ENCODE results near the gene SLC25A11.

Gene SLC25A11

GRCh38 chr17:4893272-4893671 is 46.6 kb downstream of the SLC25A11 start:
- H3K4me3 Mint-ChIP-seq = no peak overlapping the region
- no peak overlapping the region for H3K27ac Mint-ChIP-seq
- peaks cover 20% of the 10 kb centered on the region for H3K36me3 Mint-ChIP-seq (ENCODE audit: low read depth)
- H3K27me3 Mint-ChIP-seq (ENCODE audit: low read depth) = no peaks in the 10 kb centered on the region
- H3K9me3 Mint-ChIP-seq = no peaks in the 10 kb centered on the region
- H3K4me1 Mint-ChIP-seq (ENCODE audit: low read depth) = no peaks in the 10 kb centered on the region

DNA sequence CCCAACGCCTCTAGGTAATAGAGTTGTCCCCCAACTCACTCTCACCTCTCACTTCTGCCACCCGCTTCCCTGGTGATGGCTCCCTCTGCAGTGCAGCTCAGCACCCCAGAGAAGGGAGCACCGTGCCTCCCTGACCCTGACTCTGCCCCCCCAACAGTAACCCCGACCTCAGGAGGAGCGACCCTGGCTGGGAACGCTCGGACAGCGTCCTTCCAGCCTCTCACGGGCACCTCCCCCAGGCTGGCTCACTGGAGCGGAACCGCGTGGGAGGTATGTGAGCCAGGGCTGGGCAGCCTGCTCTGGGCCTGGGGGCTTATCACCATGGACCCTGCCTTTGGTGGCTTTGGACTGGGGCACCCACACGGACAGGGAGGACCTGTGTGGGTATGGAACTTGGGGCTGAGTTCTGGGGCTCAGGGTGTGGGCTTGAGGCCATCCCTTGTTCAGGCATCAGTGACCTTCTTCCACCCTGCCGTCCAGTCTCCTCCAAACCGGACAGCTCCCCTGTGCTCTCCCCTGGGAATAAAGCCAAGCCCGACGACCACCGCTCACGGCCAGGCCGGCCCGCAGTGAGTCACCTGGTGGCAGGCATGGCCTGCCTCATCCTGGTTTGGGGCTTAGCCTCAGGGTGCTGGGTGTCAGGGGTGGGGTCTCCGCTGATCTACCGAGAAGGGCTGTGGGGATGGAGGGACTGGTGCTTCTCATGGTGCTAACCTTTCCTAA is 47.2 kb downstream of the SLC25A11 start:
- no peak overlapping the region for H3K4me3 Mint-ChIP-seq
- H3K4me1 Mint-ChIP-seq (ENCODE audit: low read depth) = no peaks in the 10 kb centered on the region
- H3K9me3 Mint-ChIP-seq = no peaks in the 10 kb centered on the region
- H3K27ac Mint-ChIP-seq = no peak overlapping the region
- no peaks in the 10 kb centered on the region for H3K27me3 Mint-ChIP-seq (ENCODE audit: low read depth)
- H3K36me3 Mint-ChIP-seq (ENCODE audit: low read depth) = peaks cover 20% of the 10 kb centered on the region

DNA sequence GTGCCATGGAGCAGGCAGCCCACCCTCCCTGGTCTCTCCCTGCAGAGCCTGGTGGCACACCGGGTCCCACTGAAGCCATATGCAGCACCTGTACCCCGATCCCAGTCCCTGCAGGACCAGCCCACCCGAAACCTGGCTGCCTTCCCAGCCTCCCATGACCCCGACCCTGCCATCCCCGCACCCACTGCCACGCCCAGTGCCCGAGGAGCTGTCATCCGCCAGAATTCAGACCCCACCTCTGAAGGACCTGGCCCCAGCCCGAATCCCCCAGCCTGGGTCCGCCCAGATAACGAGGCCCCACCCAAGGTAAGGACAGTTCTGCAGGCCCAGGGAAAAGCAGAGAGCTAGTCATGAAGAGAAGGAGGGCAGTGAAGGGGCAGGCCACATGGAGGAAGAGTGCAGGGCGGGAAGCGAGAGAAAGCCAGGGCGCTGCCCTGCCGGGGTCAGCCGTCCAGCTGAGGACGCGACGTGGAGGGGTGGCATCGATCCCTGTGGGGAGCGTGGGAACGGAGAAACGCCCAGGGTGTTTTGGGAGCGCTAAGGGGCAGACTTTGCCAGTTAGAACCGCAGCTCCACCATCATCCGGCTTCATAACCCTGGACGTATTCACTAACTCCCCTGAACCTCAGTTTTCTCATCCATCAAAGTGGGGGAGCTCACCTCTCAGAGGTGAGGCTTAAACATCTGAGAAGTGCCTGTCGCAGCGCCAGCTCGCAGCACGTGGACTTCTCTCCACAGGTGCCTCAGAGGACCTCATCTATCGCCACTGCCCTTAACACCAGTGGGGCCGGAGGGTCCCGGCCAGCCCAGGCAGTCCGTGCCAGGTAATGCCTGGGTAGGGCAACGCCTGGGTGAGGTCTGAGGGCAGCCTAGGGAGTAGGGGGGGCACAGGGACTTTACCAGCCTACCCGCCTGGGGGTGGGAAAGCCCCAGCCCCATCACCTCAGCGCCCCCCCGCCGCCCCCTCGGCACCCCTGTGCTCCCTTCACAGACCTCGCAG is 48.1 kb downstream of the SLC25A11 start:
- no peaks in the 10 kb centered on the region for H3K27me3 Mint-ChIP-seq (ENCODE audit: low read depth)
- H3K36me3 Mint-ChIP-seq (ENCODE audit: low read depth) = peaks cover 24% of the 10 kb centered on the region
- no peaks in the 10 kb centered on the region for H3K9me3 Mint-ChIP-seq
- no peak overlapping the region for H3K4me3 Mint-ChIP-seq
- no peak overlapping the region for H3K27ac Mint-ChIP-seq
- no peaks in the 10 kb centered on the region for H3K4me1 Mint-ChIP-seq (ENCODE audit: low read depth)

DNA sequence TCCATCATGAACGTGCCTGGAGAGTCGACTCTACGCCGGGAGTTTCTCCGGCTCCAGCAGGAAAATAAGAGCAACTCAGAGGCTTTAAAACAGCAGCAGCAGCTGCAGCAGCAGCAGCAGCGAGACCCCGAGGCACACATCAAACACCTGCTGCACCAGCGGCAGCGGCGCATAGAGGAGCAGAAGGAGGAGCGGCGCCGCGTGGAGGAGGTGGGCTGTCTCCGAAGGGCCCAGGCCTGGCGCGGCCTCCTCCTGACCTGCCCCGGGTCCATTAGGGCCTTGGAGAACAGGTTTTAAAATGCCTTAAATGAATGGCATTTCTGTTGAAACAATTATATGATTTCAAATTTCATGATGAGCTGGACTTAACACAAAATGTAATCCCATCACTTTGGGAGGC is 52.3 kb downstream of the SLC25A11 start:
- H3K36me3 Mint-ChIP-seq (ENCODE audit: low read depth) = peaks cover 32% of the 10 kb centered on the region
- no peak overlapping the region for H3K4me3 Mint-ChIP-seq
- no peaks in the 10 kb centered on the region for H3K27me3 Mint-ChIP-seq (ENCODE audit: low read depth)
- no peaks in the 10 kb centered on the region for H3K9me3 Mint-ChIP-seq
- no peak overlapping the region for H3K27ac Mint-ChIP-seq
- no peaks in the 10 kb centered on the region for H3K4me1 Mint-ChIP-seq (ENCODE audit: low read depth)

Measured in T-helper 1 cell treated with Interleukin-12 subunit alpha and Interleukin-12 subunit beta and Interleukin-4 antibody, amounts not matched to agents 30 μg/mL and 1 μg/mL, for 36 hours (primary cell).